GM18867 (cell line): Measurements from ENCODE around the gene RELB.
"Not testable (repeated sequence)": the region's sequence is repeated elsewhere in the genome, so short reads cannot be mapped to it uniquely, and the experiment has no call there.

ENCODE experiments used
- ATAC-seq: cut with Tn5 transposase; IDR thresholded peaks from one replicate; pipeline ENCODE4 v1.9.1; 2021; ENCODE audit warnings: mild to moderate bottlenecking, moderate library complexity; ENCODE audit not compliant: unreplicated experiment

The RELB gene, protein sequence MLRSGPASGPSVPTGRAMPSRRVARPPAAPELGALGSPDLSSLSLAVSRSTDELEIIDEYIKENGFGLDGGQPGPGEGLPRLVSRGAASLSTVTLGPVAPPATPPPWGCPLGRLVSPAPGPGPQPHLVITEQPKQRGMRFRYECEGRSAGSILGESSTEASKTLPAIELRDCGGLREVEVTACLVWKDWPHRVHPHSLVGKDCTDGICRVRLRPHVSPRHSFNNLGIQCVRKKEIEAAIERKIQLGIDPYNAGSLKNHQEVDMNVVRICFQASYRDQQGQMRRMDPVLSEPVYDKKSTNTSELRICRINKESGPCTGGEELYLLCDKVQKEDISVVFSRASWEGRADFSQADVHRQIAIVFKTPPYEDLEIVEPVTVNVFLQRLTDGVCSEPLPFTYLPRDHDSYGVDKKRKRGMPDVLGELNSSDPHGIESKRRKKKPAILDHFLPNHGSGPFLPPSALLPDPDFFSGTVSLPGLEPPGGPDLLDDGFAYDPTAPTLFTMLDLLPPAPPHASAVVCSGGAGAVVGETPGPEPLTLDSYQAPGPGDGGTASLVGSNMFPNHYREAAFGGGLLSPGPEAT

DNA sequence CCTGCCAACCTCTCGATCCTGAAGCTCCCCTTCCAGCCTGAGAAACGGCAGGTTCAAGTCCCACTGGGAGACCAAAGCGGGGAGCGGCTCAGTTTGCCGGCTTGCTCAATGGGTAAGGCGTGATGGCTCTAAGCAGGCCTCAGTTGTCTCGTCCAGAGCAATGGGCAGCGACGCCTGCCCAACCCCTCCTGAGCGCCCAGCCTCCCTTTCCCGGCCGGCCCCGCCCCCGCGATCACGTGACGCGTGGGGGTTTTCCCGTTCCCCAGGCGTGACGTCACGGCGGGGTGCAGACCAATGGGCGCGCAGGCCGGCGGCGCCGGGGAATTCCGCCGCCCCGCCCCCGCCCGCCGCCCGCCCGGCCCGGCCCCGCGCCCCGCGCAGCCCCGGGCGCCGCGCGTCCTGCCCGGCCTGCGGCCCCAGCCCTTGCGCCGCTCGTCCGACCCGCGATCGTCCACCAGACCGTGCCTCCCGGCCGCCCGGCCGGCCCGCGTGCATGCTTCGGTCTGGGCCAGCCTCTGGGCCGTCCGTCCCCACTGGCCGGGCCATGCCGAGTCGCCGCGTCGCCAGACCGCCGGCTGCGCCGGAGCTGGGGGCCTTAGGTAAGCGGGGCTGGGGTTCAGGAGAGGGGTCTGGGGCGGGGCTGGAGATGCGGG lies at the start of gene RELB:
RELB (plus strand) TSS at position 378 of the 653 bp plus-strand sequence; CDS start at position 494, 116 bp downstream.
- peak; percentile 43 for ATAC-seq

DNA sequence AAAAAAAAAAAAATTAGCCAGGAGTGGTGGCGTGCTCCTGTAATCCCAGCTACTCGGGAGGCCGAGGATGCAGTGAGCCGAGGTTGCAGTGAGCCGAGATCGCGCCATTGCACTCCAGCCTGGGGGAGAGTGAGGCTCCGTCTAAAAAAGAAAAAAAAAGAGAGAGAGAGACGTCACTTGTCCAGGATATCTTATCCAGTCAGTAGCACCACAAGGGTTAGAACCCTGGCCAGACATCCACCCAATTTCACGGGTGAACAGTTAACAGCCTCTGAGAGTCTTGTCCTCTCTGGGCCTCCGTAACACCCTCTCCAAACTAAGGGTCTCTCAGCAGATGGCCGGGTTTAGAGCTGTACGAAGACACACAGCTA lies 47.0 kb upstream of the RELB start:
- no peak for ATAC-seq

DNA sequence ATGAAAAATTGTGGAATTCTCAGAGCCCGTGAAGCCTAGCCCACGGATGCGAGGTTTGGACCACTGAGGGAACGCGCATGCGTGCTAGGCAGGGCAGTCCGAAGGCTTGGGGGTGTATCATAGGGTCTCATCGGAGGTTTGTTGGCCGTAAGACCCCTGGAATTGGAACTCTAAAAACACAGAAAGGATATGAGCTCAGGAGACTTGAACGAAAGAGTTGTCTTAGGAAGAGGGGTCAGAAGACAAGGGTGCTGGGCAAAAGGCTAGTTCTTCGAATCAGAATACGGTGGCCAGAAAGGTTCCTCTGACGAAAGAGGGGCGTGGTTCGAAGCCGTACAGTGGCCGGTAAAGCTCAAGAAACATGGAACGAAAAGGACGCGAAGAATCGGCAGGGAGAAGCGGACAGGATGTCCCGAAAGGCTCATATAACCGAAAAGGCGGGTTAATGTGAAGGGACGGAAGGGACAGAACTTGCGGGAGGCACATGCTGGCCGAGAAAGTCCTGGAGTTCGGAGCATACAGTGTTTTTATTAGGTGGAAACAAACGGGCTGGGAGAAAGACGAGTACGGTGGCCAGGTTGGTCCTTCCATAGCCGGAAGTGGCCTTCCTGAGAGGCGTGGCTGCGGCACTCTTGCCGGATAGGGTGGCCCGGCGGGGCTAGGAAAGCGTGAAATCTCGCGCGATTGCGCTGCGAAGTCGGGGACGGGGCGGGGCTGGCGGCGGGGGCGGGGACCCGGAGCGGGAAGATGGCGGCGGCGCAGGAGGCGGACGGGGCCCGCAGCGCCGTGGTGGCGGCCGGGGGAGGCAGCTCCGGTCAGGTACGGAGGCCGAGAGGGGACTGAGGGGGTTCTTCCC lies 46.4 kb upstream of the RELB start, which contains the start of gene CLPTM1:
CLPTM1 (plus strand) TSS at position 732 of the 856 bp plus-strand sequence; CDS start at position 748, 16 bp downstream.
- ATAC-seq = peak; percentile 78

DNA sequence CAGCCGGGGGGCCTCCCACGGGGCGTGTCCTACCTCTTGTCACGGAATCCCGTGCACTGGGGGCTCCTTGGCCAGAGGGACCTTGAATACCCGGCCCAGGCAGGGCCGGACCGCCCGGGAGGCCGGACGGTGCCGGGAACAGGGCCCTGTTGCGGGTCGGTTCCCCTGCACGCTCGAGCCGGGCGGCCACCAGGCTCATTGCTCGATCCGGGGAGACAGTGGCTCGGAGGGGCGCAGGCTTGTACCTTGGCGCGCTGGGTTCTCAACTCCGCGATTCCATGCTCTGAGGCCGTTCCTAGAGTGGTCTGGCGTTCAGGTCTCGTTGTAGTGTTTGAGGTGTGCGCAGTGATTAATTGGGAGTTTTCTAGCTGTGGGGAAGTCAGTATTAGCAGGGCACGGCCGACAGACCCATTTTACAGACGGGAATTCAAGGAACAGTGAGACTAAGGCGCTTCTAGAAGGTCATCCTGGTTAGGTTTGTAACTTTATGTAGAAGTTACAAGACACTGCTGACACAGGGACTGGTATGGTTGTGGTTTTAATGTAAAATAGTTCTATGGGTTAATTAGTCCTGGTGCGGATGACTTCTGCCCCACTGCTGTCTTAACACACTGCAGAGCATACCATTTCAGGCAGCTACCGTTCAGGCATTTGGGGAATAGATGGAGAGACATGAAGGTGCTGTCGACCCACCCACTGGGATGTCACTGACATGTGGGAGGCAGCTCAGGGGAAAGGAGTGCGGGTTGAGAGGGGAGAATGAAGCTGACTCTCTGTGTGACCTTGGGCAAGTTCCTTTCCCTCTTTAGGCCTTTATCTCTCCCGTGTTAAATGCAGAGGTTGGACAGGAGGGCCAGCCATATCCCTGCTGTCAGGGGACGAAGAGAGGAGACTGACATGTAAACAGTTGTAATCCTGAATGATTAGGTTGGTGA lies 45.5 kb upstream of the RELB start:
- no peak for ATAC-seq

DNA sequence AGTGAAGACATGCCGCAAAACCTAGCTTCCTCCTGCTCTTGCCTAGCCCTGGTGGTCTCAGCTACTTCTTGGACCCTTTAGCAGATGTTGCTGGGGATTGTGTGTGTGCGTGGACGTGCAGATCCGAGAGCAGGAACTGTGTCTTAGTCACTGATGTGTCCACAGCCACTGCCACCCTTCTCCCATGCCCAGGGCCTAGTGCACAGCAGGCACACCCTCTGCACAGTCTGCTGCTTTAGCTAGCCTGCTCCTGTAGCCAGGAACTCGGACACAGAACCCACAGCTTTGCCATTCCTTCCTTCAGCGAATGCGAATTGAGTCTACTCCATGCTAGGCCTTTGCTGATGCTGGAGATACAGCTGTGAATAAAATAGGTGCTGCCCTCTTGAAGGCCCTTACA lies 43.7 kb upstream of the RELB start:
- ATAC-seq = no peak

DNA sequence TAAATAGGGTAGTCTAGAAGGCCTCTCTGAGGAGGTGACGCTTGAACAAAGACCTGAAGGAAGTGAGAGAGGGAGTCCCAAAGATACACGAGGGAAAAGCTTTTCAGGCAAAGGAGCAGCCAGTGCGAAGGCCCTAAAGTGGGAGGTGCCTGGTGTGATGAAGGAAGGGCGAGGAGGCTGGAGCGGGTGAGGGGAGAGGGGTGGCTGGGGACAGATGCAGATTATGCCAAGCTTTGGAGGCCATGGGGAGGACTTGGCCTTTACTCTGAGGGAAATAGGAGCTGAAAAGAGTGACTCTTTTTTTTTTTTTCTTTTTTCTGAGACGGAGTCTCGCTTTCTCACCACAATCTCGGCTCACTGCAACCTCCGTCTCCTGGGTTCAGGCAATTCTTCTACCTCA lies 43.2 kb upstream of the RELB start:
- ATAC-seq = no peak

DNA sequence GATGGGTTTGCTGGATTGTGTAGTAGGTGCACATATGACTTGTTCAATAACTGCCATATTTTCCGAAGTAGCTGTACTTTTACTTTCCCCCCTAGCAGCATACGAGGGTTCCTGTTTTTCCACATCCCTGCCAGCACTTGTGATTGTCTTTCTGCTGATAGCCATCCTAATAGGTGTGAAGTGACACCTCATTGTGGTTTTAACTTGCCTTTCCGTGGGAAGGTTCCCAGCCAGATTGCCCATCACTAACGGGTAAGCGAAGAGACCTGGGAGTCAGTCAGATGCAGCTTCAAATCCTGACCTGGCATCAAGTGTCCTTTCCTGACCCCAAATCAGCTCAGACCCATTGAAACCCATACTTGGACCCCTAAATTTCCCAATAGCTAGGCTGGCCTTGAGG lies 41.6 kb upstream of the RELB start:
- no peak for ATAC-seq

DNA sequence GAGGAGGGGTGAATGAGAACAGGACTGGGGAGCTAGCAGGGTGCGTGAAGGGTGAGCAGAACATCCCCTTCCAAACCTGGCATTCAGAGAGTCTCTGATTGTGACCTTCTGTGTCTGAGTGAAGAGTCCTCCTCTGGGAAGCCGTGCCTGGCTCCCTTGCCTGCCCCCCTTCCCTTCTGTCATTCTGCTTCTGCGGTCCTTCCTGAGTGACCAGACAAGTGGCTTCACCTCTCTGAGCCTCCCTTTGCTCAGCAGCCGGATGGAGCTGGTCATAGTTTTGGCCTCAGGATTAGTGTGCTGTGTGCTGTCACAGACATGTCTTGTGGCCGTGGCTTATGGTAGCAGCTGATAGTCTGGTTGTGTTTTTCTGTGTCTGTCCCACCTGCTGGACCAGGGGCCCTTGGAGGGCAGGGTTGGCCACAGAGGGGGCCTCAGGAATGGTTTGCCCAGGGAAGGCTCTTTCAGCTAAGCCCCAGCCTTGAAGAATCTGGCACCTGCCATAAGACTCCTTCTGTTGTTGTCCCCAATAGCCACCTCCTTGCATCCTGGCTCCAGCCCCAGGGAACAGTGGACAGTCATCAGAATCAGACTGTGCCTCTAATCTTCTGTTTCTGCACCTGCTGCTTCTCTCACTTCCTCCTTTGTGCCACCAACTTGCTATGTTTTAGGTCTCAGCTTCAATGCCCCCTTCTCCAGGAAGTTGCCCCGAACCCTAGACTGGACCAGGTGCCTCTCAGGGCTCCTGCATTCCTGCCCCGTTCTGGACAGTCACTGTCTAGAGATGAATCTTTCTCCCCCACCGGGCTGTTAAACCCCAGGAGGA lies 40.1 kb upstream of the RELB start:
- no peak for ATAC-seq

DNA sequence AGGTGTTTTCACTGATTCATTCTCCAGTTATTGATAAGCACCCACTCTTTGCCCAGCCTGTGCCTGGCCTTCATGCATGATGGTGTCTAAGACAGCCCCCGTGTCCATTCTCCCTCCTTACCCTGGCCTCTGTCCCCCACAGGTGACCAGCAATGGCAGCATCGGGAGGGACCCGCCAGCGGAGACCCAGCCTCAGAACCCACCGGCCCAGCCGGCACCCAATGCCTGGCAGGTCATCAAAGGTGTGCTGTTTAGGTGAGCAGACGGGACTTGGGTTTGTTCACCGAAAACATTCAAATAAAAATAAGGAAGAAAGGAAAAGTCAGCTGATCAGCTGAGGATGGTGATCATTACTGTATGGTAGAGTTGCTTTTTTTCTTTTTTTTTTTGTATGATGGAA lies 39.4 kb upstream of the RELB start:
- ATAC-seq = no peak

DNA sequence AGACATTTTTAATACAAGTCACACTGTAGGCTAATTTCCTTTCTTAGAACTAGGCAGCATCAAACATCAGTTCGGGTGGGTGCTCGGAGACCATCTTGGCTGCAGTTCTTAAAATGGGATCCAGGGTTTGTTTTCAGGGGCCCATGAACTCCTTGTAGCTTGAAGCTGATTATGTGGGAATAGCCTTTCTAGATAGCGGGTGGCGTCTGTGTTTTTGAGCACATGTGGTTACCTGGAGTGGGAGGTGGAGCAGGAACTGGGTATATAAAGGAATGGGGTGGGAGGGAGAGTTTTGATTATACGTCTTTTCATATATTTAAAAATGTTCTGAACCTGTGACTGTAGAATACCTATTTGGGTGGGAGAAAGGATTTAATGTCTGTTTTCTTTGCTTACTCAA lies 33.1 kb upstream of the RELB start:
- no peak for ATAC-seq

DNA sequence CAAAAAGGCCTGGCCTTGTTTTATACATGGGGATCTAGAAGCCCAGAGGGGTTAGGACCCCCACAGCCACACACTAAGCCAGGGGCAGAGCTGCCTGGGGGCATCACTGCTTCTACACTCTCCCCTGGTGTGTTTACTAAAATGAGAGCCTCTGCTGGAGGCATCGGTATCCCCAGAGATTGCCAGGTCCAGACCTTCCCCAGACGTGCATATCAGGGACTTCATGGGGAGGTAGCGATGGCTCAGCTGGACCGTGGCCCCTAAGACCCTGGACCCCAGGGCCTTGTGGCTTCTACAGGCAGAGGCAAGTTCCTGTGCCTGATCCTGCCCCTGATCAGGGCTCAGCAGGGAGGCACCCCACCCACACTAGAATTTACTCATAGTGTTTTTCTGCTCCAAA lies 32.6 kb upstream of the RELB start:
- no peak for ATAC-seq

DNA sequence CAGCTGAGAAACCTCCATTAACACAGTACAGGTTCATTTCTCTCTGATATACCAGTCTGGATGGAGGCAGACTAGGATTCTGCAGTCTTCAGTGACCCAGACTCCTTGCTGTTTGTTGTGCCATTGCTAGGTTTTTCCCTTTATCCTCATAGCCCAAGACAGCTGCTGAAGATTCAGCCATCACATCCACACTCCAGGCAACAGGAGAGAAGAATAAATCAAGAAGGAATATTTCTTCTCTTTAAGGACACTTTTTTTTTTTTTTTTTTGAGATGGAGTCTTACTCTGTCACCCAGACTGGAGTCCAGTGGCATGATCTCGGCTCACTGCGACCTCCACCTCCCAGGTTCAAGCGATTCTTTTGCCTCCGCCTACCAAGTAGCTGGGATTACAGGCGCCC lies 31.8 kb upstream of the RELB start:
- ATAC-seq = no peak

DNA sequence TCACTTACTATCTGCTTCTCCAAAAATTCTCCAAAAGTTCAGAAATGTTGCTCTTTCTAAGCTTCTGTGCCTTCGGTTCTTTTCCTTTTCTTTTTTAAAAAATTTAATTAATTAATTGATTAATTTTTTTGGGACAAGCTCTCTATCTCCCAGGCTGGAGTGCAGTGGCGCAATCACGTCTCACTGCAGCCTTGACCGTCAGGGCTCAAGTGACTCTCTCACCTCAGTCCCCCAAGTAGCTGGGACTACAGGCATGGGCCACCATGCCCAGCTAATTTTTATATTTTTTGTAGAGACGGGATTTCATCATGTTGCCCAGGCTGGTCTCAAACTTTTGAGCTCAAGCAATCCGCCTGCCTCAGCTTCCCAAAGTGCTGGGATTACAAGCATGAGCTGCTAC lies 29.8 kb upstream of the RELB start:
- not testable (repeated sequence) for ATAC-seq

DNA sequence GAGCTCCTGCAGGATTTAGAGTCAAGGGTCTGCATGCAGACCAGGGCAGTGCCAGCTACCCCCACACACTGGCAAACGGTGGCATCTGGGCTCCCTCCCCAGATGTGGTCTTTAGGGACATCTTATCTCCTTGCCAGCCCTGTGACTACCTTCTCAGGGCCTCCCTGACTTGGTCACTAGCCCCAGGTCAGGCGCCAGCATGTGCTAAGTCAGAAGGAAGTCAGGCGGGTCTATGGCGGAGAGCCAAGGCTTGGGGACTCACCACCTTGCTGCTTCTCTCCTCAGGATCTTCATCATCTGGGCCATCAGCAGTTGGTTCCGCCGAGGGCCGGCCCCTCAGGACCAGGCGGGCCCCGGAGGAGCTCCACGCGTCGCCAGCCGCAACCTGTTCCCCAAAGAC lies 28.5 kb upstream of the RELB start:
- ATAC-seq = no peak

DNA sequence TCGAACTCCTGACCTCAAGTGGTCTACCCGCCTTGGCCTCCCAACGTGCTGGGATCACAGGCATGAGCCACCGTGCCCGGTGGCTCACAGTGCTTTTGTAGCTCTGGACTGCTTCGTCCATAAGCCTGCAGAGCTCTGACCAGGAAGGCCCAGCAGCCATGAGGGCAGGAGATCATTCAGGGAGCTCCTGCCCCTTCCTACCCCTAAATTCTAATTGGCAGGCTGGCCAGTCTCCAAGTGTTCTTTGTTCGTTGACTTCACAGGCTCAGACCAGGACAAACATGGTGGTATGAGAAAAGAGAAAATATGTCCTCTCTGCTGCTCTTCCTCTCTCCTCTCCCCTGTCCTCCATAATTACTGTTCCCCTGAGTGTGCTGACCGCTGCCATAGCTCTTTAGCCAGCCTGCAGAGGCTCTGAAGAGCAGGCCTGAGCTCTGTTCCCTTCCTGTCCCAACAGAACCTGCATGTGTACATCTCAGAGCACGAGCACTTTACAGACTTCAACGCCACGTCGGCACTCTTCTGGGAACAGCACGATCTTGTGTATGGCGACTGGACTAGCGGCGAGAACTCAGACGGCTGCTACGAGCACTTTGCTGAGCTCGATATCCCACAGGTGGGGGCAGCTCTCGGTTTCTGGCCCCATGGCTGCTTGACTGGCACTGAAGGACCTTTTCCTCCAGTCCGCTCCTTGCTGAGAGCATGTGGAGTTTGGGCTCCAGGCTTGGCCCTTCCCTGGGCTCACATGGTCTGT lies 27.1 kb upstream of the RELB start:
- no peak for ATAC-seq

DNA sequence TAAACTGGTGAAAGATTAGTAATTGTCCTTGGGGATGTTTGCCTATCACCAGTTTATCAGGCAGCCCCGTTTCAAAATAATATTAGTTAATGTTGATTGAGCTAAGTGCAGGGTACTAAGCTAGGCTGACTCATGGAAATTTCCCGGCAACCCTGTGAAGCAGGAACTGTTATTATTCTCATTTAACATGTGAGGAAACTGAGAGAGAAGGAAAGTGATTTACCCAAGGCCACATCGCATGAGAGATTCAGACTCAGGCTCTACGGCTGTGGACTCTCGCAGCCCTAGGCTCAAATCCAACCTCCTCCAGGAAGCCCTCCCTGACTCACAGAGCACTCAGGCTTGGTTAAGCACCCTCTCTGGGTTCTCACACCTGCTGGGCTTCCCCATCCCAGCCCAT lies 26.4 kb upstream of the RELB start:
- ATAC-seq = no peak

DNA sequence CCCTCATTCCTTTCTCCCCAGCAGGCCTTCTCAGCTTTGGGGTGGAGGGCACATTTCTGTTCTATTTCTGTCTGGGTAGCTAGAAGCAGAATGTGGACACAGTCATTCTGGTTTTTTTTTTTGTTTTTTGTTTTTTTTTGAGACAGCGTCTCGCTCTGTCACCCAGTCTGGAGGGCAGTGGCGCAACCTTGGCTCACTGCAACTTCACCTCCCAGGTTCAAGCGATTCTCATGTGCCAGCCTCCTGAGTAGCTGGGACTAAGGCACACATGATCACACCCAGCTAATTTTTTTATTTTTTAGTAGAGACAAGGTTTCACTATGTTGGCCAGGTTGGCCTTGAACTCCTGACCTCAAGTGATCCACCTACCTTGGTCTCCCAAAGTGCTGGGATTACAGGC lies 25.8 kb upstream of the RELB start:
- no peak for ATAC-seq

DNA sequence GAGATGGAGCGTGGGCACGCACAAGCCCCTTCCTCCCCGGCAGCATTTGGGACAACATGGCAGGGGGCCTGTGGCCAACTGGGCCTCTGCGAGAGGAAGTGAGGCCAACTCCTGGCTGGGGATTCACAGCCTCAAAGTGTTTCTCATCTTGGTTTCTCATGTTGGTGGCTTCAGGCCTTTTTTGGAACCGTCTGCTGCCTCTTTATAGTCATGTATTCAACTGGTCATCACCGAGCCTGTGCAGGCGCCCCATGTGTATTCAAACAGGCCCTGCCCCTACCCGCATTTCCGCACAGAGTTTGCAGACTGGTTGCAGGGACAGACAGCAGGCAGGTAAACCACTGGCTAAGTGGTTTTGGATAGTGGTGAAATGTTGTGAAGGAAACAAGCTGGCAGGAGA lies 17.3 kb upstream of the RELB start:
- no peak for ATAC-seq

DNA sequence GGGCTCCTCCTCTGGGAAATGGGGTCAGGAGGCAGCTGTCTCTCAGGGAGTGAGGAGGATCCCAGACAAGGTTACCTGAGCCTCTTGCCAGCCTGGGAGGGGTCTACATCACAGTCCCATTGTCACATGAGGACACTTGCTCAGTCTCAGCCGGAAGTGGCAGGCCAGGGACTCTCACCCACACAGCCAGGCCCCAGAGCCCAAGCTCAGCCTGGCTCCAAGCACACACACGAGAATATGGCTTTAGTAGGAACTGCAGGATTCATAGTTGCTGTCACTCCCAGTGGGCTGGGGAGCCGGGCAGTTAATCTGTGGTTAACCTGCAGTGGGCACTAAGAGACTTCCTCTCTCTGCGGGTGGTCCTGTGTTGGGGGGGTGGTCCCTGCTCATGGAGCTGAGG lies 15.8 kb upstream of the RELB start:
- ATAC-seq = no peak
